ENCODE results near the gene FANCI.

The FANCI gene

GRCh38 chr15:89334510-89335297 is 90.9 kb downstream of the FANCI start, which contains the start of gene POLG:
Gene POLG, minus strand, starts transcription at chr15:89334824. Its CDS starts 1,070 bp downstream, at chr15:89333754.
- Histone ChIP-seq H3K9me3 (ENCODE audit: control insufficient read depth in 1 of 2, low read length in 2 of 2) (no peaks in the 10 kb centered on the region), H3K27ac (ENCODE audit: low read length) (peak within 1 kb of the TSS; percentile 69), H3K4me1 (ENCODE audit: control insufficient read depth in 1 of 2, insufficient read depth in 2 of 2, low read length in 2 of 2) (peaks cover 10 to 38% of the 10 kb centered on the region in 2 donors), H3K36me3 (ENCODE audit: control insufficient read depth in 1 of 2, insufficient read depth in 2 of 2, low read length in 2 of 2) (peaks cover 30% of the 10 kb centered on the region in 2 donors), H3K4me3 (ENCODE audit: low read depth in 1 of 2, low read length in 2 of 2) (peak within 1 kb of the TSS; percentile 72 to 91), H3K27me3 (ENCODE audit: low read depth, low read length) (no peaks in the 10 kb centered on the region)

- peak overlapping the region; percentile 72 to 91 for H3K4me3 ChIP-seq (ENCODE audit: low read depth in 1 of 2, low read length in 2 of 2)
- H3K27ac ChIP-seq (ENCODE audit: low read length) = no peak overlapping the region
- no peaks in the 10 kb centered on the region for H3K27me3 ChIP-seq (ENCODE audit: low read depth, low read length)
- peaks cover 22% of the 10 kb centered on the region in 2 donors for H3K36me3 ChIP-seq (ENCODE audit: control insufficient read depth in 1 of 2, insufficient read depth in 2 of 2, low read length in 2 of 2)
- peaks cover 10 to 32% of the 10 kb centered on the region in 2 donors for H3K4me1 ChIP-seq (ENCODE audit: control insufficient read depth in 1 of 2, insufficient read depth in 2 of 2, low read length in 2 of 2)
- no peaks in the 10 kb centered on the region for H3K9me3 ChIP-seq (ENCODE audit: control insufficient read depth in 1 of 2, low read length in 2 of 2)
These were observed 91.7 kb downstream of the FANCI start for GRCh38 chr15:89335298-89336041.

- peaks cover 0 to 4% of the 10 kb centered on the region in 2 donors for H3K36me3 ChIP-seq (ENCODE audit: control insufficient read depth in 1 of 2, insufficient read depth in 2 of 2, low read length in 2 of 2)
These were observed 94.3 kb downstream of the FANCI start for GRCh38 chr15:89338036-89338435.

GRCh38 chr15:89340573-89340972 is 96.8 kb downstream of the FANCI start:
- Histone ChIP-seq H3K27ac (ENCODE audit: low read length) (no peak overlapping the region), H3K9me3 (ENCODE audit: control insufficient read depth in 1 of 2, low read length in 2 of 2) (no peaks in the 10 kb centered on the region), H3K36me3 (ENCODE audit: control insufficient read depth in 1 of 2, insufficient read depth in 2 of 2, low read length in 2 of 2) (no peaks in the 10 kb centered on the region), H3K27me3 (ENCODE audit: low read depth, low read length) (no peaks in the 10 kb centered on the region), H3K4me3 (ENCODE audit: low read depth in 1 of 2, low read length in 2 of 2) (no peak overlapping the region), H3K4me1 (ENCODE audit: control insufficient read depth in 1 of 2, insufficient read depth in 2 of 2, low read length in 2 of 2) (no peaks in the 10 kb centered on the region)

More at GRCh38 chr15:89338036-89338435, 94.3 kb downstream of the FANCI start:
- Histone ChIP-seq H3K27me3 (ENCODE audit: low read depth, low read length) (no peaks in the 10 kb centered on the region), H3K9me3 (ENCODE audit: control insufficient read depth in 1 of 2, low read length in 2 of 2) (no peaks in the 10 kb centered on the region), H3K4me1 (ENCODE audit: control insufficient read depth in 1 of 2, insufficient read depth in 2 of 2, low read length in 2 of 2) (peaks cover 0 to 8% of the 10 kb centered on the region in 2 donors), H3K4me3 (ENCODE audit: low read depth in 1 of 2, low read length in 2 of 2) (no peak overlapping the region), H3K27ac (ENCODE audit: low read length) (no peak overlapping the region)

GRCh38 chr15:89341316-89342005 is 97.7 kb downstream of the FANCI start:
- H3K4me1 ChIP-seq (ENCODE audit: control insufficient read depth in 1 of 2, insufficient read depth in 2 of 2, low read length in 2 of 2) = no peaks in the 10 kb centered on the region
- no peaks in the 10 kb centered on the region for H3K36me3 ChIP-seq (ENCODE audit: control insufficient read depth in 1 of 2, insufficient read depth in 2 of 2, low read length in 2 of 2)
- no peak overlapping the region for H3K4me3 ChIP-seq (ENCODE audit: low read depth in 1 of 2, low read length in 2 of 2)
- no peaks in the 10 kb centered on the region for H3K27me3 ChIP-seq (ENCODE audit: low read depth, low read length)
- H3K9me3 ChIP-seq (ENCODE audit: control insufficient read depth in 1 of 2, low read length in 2 of 2) = no peaks in the 10 kb centered on the region
- H3K27ac ChIP-seq (ENCODE audit: low read length) = no peak overlapping the region

- H3K27ac ChIP-seq (ENCODE audit: low read length) = no peak overlapping the region
- no peaks in the 10 kb centered on the region for H3K4me1 ChIP-seq (ENCODE audit: control insufficient read depth in 1 of 2, insufficient read depth in 2 of 2, low read length in 2 of 2)
- H3K4me3 ChIP-seq (ENCODE audit: low read depth in 1 of 2, low read length in 2 of 2) = no peak overlapping the region
- H3K9me3 ChIP-seq (ENCODE audit: control insufficient read depth in 1 of 2, low read length in 2 of 2) = no peaks in the 10 kb centered on the region
- no peaks in the 10 kb centered on the region for H3K36me3 ChIP-seq (ENCODE audit: control insufficient read depth in 1 of 2, insufficient read depth in 2 of 2, low read length in 2 of 2)
- no peaks in the 10 kb centered on the region for H3K27me3 ChIP-seq (ENCODE audit: low read depth, low read length)
These were observed 99.1 kb downstream of the FANCI start for GRCh38 chr15:89342840-89343239.

- H3K27ac ChIP-seq (ENCODE audit: low read length) = no peak overlapping the region
- no peak overlapping the region for H3K4me3 ChIP-seq (ENCODE audit: low read depth in 1 of 2, low read length in 2 of 2)
- H3K9me3 ChIP-seq (ENCODE audit: control insufficient read depth in 1 of 2, low read length in 2 of 2) = no peaks in the 10 kb centered on the region
- no peaks in the 10 kb centered on the region for H3K4me1 ChIP-seq (ENCODE audit: control insufficient read depth in 1 of 2, insufficient read depth in 2 of 2, low read length in 2 of 2)
- no peaks in the 10 kb centered on the region for H3K36me3 ChIP-seq (ENCODE audit: control insufficient read depth in 1 of 2, insufficient read depth in 2 of 2, low read length in 2 of 2)
- no peaks in the 10 kb centered on the region for H3K27me3 ChIP-seq (ENCODE audit: low read depth, low read length)
These were observed 101.5 kb downstream of the FANCI start for GRCh38 chr15:89345248-89345647.

GRCh38 chr15:89346516-89347231 is 102.9 kb downstream of the FANCI start:
- H3K4me1 ChIP-seq (ENCODE audit: control insufficient read depth in 1 of 2, insufficient read depth in 2 of 2, low read length in 2 of 2) = no peaks in the 10 kb centered on the region
- H3K4me3 ChIP-seq (ENCODE audit: low read depth in 1 of 2, low read length in 2 of 2) = no peak overlapping the region
- no peaks in the 10 kb centered on the region for H3K9me3 ChIP-seq (ENCODE audit: control insufficient read depth in 1 of 2, low read length in 2 of 2)
- H3K27me3 ChIP-seq (ENCODE audit: low read depth, low read length) = no peaks in the 10 kb centered on the region
- no peaks in the 10 kb centered on the region for H3K36me3 ChIP-seq (ENCODE audit: control insufficient read depth in 1 of 2, insufficient read depth in 2 of 2, low read length in 2 of 2)
- no peak overlapping the region for H3K27ac ChIP-seq (ENCODE audit: low read length)

GRCh38 chr15:89349206-89349558 is 105.4 kb downstream of the FANCI start:
- H3K9me3 ChIP-seq (ENCODE audit: control insufficient read depth in 1 of 2, low read length in 2 of 2) = no peaks in the 10 kb centered on the region
- no peaks in the 10 kb centered on the region for H3K36me3 ChIP-seq (ENCODE audit: control insufficient read depth in 1 of 2, insufficient read depth in 2 of 2, low read length in 2 of 2)
- H3K27ac ChIP-seq (ENCODE audit: low read length) = no peak overlapping the region
- no peaks in the 10 kb centered on the region for H3K4me1 ChIP-seq (ENCODE audit: control insufficient read depth in 1 of 2, insufficient read depth in 2 of 2, low read length in 2 of 2)
- H3K4me3 ChIP-seq (ENCODE audit: low read depth in 1 of 2, low read length in 2 of 2) = no peak overlapping the region
- H3K27me3 ChIP-seq (ENCODE audit: low read depth, low read length) = peaks cover 5% of the 10 kb centered on the region

GRCh38 chr15:89352476-89352875 is 108.7 kb downstream of the FANCI start:
- Histone ChIP-seq H3K9me3 (ENCODE audit: control insufficient read depth in 1 of 2, low read length in 2 of 2) (no peaks in the 10 kb centered on the region), H3K4me3 (ENCODE audit: low read depth in 1 of 2, low read length in 2 of 2) (no peak overlapping the region), H3K27ac (ENCODE audit: low read length) (no peak overlapping the region), H3K4me1 (ENCODE audit: control insufficient read depth in 1 of 2, insufficient read depth in 2 of 2, low read length in 2 of 2) (no peaks in the 10 kb centered on the region), H3K27me3 (ENCODE audit: low read depth, low read length) (peaks cover 23% of the 10 kb centered on the region), H3K36me3 (ENCODE audit: control insufficient read depth in 1 of 2, insufficient read depth in 2 of 2, low read length in 2 of 2) (no peaks in the 10 kb centered on the region)

- Histone ChIP-seq H3K4me3 (ENCODE audit: low read depth in 1 of 2, low read length in 2 of 2) (no peak overlapping the region), H3K27ac (ENCODE audit: low read length) (no peak overlapping the region), H3K4me1 (ENCODE audit: control insufficient read depth in 1 of 2, insufficient read depth in 2 of 2, low read length in 2 of 2) (peaks cover 0 to 4% of the 10 kb centered on the region in 2 donors), H3K36me3 (ENCODE audit: control insufficient read depth in 1 of 2, insufficient read depth in 2 of 2, low read length in 2 of 2) (no peaks in the 10 kb centered on the region), H3K9me3 (ENCODE audit: control insufficient read depth in 1 of 2, low read length in 2 of 2) (no peaks in the 10 kb centered on the region), H3K27me3 (ENCODE audit: low read depth, low read length) (peaks cover 33% of the 10 kb centered on the region)
These were observed 110.2 kb downstream of the FANCI start for GRCh38 chr15:89353991-89354390.
